Raji (cell line): ENCODE results near the gene PLEKHG4B.

ENCODE experiments used
- POLR2A ChIP-seq: IDR thresholded peaks from 2 replicates; pipeline ENCODE4 v1.6.1; 2011; ENCODE audit warnings: low read depth, low read length, control low read depth; ENCODE audit not compliant: insufficient read depth

Gene PLEKHG4B

GRCh38 chr5:137741-138140 is 45.8 kb downstream of the PLEKHG4B start:
- TF ChIP-seq POLR2A: no peak

GRCh38 chr5:138936-139335 is 47.0 kb downstream of the PLEKHG4B start:
- TF ChIP-seq POLR2A: no peak

GRCh38 chr5:139579-140442 is 47.8 kb downstream of the PLEKHG4B start:
- no peak for TF ChIP-seq POLR2A

- no peak for TF ChIP-seq POLR2A
These were observed 48.5 kb downstream of the PLEKHG4B start for GRCh38 chr5:140443-140829.

- TF ChIP-seq POLR2A: no peak
These were observed 49.2 kb downstream of the PLEKHG4B start for GRCh38 chr5:141211-141610.

GRCh38 chr5:141761-142160 is 49.8 kb downstream of the PLEKHG4B start:
- no peak for TF ChIP-seq POLR2A

GRCh38 chr5:142246-142810 is 50.4 kb downstream of the PLEKHG4B start:
- TF ChIP-seq POLR2A: no peak

- no peak for TF ChIP-seq POLR2A
These were observed 51.1 kb downstream of the PLEKHG4B start for GRCh38 chr5:143041-143440.

- no peak for TF ChIP-seq POLR2A
These were observed 53.0 kb downstream of the PLEKHG4B start for GRCh38 chr5:144941-145340.

GRCh38 chr5:145585-146323 is 53.8 kb downstream of the PLEKHG4B start:
- no peak for TF ChIP-seq POLR2A

- no peak for TF ChIP-seq POLR2A
These were observed 55.8 kb downstream of the PLEKHG4B start for GRCh38 chr5:147751-148150.

- TF ChIP-seq POLR2A: no peak
These were observed 57.9 kb downstream of the PLEKHG4B start for GRCh38 chr5:149745-150485.

- no peak for TF ChIP-seq POLR2A
These were observed 58.8 kb downstream of the PLEKHG4B start for GRCh38 chr5:150746-151145.

- TF ChIP-seq POLR2A: no peak
These were observed 60.1 kb downstream of the PLEKHG4B start for GRCh38 chr5:152077-152476.

GRCh38 chr5:153256-153655 is 61.3 kb downstream of the PLEKHG4B start:
- TF ChIP-seq POLR2A: no peak
